Measurements from ENCODE around the gene IFI27L2. TPM values are rescaled to one million over a fixed set of nuclear protein-coding genes. Genes with fewer than 3 reads are reported as not detected.

Gene IFI27L2
- total and polyA plus RNA-seq, 4 donors: 1.7 to 7.2 (median 6.1) TPM

- no peaks in the 10 kb centered on the region for H3K36me3 ChIP-seq (ENCODE audit: control insufficient read depth in 4 of 4, insufficient read depth in 3 of 4, low read depth in 1 of 4, low read length in 3 of 4)
- H3K27me3 ChIP-seq (ENCODE audit: control insufficient read depth in 4 of 4, insufficient read depth in 4 of 4, low read length in 3 of 4): no peaks in the 10 kb centered on the region
- DNase-seq (ENCODE audit: low spot score): no peak
- H3K4me3 ChIP-seq (ENCODE audit: low read depth in 1 of 3, low read length in 3 of 3): no peak overlapping the region
- H3K9ac ChIP-seq (ENCODE audit: low read depth in 1 of 2, low read length in 2 of 2): no peak overlapping the region
- TF ChIP-seq ZBTB33 (IDR thresholded peaks at IDR 0.05): no peak
- TF ChIP-seq JUND (IDR thresholded peaks at IDR 0.05): no peak
- 68% methylated on average over 26 of the region's 26 CpGs for WGBS
- no peaks in the 10 kb centered on the region for H3K9me3 ChIP-seq (ENCODE audit: control insufficient read depth in 4 of 4, low read length in 3 of 4)
- no peak overlapping the region for H3K27ac ChIP-seq (ENCODE audit: low read depth in 1 of 2, low read length in 2 of 2)
- peaks cover 0 to 6% (median 3%) of the 10 kb centered on the region in 4 donors for H3K4me1 ChIP-seq (ENCODE audit: control insufficient read depth in 4 of 4, insufficient read depth in 4 of 4, low read length in 3 of 4)
Measured at GRCh38 chr14:94164685-94165431, 35.5 kb upstream of the IFI27L2 start.

GRCh38 chr14:94163796-94164195 is 34.4 kb upstream of the IFI27L2 start:
- 87% methylated on average over 5 of the region's 5 CpGs for WGBS
- DNase-seq (ENCODE audit: low spot score): no peak
- Histone ChIP-seq H3K4me3 (ENCODE audit: low read depth in 1 of 3, low read length in 3 of 3) (no peak overlapping the region), H3K36me3 (ENCODE audit: control insufficient read depth in 4 of 4, insufficient read depth in 3 of 4, low read depth in 1 of 4, low read length in 3 of 4) (no peaks in the 10 kb centered on the region), H3K9me3 (ENCODE audit: control insufficient read depth in 4 of 4, low read length in 3 of 4) (no peaks in the 10 kb centered on the region), H3K27ac (ENCODE audit: low read depth in 1 of 2, low read length in 2 of 2) (no peak overlapping the region), H3K27me3 (ENCODE audit: control insufficient read depth in 4 of 4, insufficient read depth in 4 of 4, low read length in 3 of 4) (no peaks in the 10 kb centered on the region), H3K4me1 (ENCODE audit: control insufficient read depth in 4 of 4, insufficient read depth in 4 of 4, low read length in 3 of 4) (peaks cover 0 to 6% (median 3%) of the 10 kb centered on the region in 4 donors), H3K9ac (ENCODE audit: low read depth in 1 of 2, low read length in 2 of 2) (no peak overlapping the region)
- no peak for TF ChIP-seq GABPA (IDR thresholded peaks at IDR 0.05 in 1 of 2, conservative IDR thresholded peaks at IDR 0.05 in 1 of 2)
- no peak for TF ChIP-seq ATF3 (IDR thresholded peaks at IDR 0.05)
- no peak for TF ChIP-seq TAF1 (conservative IDR thresholded peaks at IDR 0.05)
- no peak for TF ChIP-seq RXRA (IDR thresholded peaks at IDR 0.05)
- TF ChIP-seq CTCF (IDR thresholded peaks at IDR 0.05; ENCODE audit: low read depth, low read length, missing input control): no peak
- no peak for TF ChIP-seq SP1 (IDR thresholded peaks at IDR 0.05)
- no peak for TF ChIP-seq RAD21 (IDR thresholded peaks at IDR 0.05)
- no peak for TF ChIP-seq FOXA2 (IDR thresholded peaks at IDR 0.05)
- TF ChIP-seq EGR1 (IDR thresholded peaks at IDR 0.05; ENCODE audit: low read depth in 2 of 2): no peak
- TF ChIP-seq REST (IDR thresholded peaks at IDR 0.05): no peak
